Measurements from ENCODE around the gene SYT8.

The SYT8 gene

DNA sequence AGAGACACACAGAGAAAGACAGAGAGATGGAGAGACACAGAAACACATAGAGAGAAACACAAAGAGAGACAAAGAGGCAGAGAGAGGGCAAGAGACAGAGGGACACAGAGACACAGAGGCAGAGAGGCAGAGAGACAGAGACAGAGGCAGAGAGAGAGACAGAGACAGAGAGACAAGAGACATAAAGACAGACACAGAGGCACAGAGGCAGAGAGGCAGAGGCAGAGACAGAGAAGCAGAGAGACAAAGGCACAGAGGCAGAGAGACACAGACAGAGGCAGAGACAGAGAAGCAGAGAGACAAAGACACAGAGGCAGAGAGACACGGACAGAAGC, 10.3 kb downstream of the SYT8 start:
- H3K4me2 ChIP-seq (ENCODE audit: low read length), result no peak overlapping the region
- H2AFZ ChIP-seq, result no peak overlapping the region
- no peaks in the 10 kb centered on the region for H3K9me3 ChIP-seq (ENCODE audit: control insufficient read depth, low read length)
- no peak overlapping the region for H3K4me3 ChIP-seq (ENCODE audit: low read depth, low read length)
- H3K4me1 ChIP-seq, result no peaks in the 10 kb centered on the region
- H3K9ac ChIP-seq, result no peak overlapping the region
- H3K36me3 ChIP-seq (ENCODE audit: control insufficient read depth, insufficient read depth, low read length), result no peaks in the 10 kb centered on the region
- no peaks in the 10 kb centered on the region for H3K79me2 ChIP-seq
- TF ChIP-seq, protein P1, sequence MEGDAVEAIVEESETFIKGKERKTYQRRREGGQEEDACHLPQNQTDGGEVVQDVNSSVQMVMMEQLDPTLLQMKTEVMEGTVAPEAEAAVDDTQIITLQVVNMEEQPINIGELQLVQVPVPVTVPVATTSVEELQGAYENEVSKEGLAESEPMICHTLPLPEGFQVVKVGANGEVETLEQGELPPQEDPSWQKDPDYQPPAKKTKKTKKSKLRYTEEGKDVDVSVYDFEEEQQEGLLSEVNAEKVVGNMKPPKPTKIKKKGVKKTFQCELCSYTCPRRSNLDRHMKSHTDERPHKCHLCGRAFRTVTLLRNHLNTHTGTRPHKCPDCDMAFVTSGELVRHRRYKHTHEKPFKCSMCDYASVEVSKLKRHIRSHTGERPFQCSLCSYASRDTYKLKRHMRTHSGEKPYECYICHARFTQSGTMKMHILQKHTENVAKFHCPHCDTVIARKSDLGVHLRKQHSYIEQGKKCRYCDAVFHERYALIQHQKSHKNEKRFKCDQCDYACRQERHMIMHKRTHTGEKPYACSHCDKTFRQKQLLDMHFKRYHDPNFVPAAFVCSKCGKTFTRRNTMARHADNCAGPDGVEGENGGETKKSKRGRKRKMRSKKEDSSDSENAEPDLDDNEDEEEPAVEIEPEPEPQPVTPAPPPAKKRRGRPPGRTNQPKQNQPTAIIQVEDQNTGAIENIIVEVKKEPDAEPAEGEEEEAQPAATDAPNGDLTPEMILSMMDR (IDR thresholded peaks at IDR 0.05), result no peak
- H3K27ac ChIP-seq, result no peak overlapping the region
- no peaks in the 10 kb centered on the region for H3K27me3 ChIP-seq (ENCODE audit: control insufficient read depth, insufficient read depth, low read length)

GRCh38 chr11:1845561-1846452, 11.0 kb downstream of the SYT8 start:
- Histone ChIP-seq H3K4me2 (ENCODE audit: low read length) (no peak overlapping the region), H2AFZ (no peak overlapping the region), H3K4me3 (ENCODE audit: low read depth, low read length) (no peak overlapping the region), H3K27ac (no peak overlapping the region), H3K27me3 (ENCODE audit: control insufficient read depth, insufficient read depth, low read length) (no peaks in the 10 kb centered on the region), H3K9me3 (ENCODE audit: control insufficient read depth, low read length) (no peaks in the 10 kb centered on the region), H3K9ac (no peak overlapping the region), H3K4me1 (no peaks in the 10 kb centered on the region), H3K79me2 (no peaks in the 10 kb centered on the region), H3K36me3 (ENCODE audit: control insufficient read depth, insufficient read depth, low read length) (no peaks in the 10 kb centered on the region)
- TF ChIP-seq, protein P1 (IDR thresholded peaks at IDR 0.05), result no peak

DNA sequence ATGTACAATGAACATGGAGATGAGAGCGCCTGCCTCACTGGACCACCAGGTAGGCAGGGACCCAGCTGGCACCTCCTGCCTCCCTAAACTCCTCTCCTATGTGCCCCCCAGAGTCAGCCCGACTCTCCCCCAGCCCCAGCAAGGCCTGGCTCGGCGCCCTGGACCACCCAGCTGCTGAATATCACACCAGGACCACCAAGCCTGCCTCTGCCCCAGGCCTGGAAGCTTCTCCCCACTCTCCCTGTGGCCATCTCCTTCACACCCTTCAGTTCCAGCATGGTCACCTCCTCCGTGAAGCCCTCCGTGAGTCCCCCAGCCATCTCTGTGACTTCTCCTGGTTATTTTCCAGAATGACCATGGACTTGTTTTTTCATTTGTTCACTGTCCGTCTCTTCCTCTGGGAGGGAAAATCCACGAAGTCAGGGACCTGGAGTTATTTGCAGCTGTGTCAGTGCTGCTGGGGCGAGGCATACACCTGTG, 11.7 kb downstream of the SYT8 start:
- Histone ChIP-seq H3K36me3 (ENCODE audit: control insufficient read depth, insufficient read depth, low read length) (no peaks in the 10 kb centered on the region), H2AFZ (no peak overlapping the region), H3K4me2 (ENCODE audit: low read length) (no peak overlapping the region), H3K4me1 (no peaks in the 10 kb centered on the region), H3K27me3 (ENCODE audit: control insufficient read depth, insufficient read depth, low read length) (no peaks in the 10 kb centered on the region), H3K9me3 (ENCODE audit: control insufficient read depth, low read length) (no peaks in the 10 kb centered on the region), H3K27ac (no peak overlapping the region), H3K4me3 (ENCODE audit: low read depth, low read length) (no peak overlapping the region), H3K79me2 (no peaks in the 10 kb centered on the region), H3K9ac (no peak overlapping the region)
- TF ChIP-seq, protein P1 (IDR thresholded peaks at IDR 0.05), result no peak

GRCh38 chr11:1847006-1847735, 12.4 kb downstream of the SYT8 start:
- H3K4me1 ChIP-seq, result no peaks in the 10 kb centered on the region
- H3K9ac ChIP-seq, result no peak overlapping the region
- H3K4me2 ChIP-seq (ENCODE audit: low read length), result no peak overlapping the region
- no peak overlapping the region for H3K27ac ChIP-seq
- H3K27me3 ChIP-seq (ENCODE audit: control insufficient read depth, insufficient read depth, low read length), result no peaks in the 10 kb centered on the region
- H3K4me3 ChIP-seq (ENCODE audit: low read depth, low read length), result no peak overlapping the region
- TF ChIP-seq, protein P1 (IDR thresholded peaks at IDR 0.05), result no peak
- H3K36me3 ChIP-seq (ENCODE audit: control insufficient read depth, insufficient read depth, low read length), result no peaks in the 10 kb centered on the region
- H3K79me2 ChIP-seq, result no peaks in the 10 kb centered on the region
- H3K9me3 ChIP-seq (ENCODE audit: control insufficient read depth, low read length), result no peaks in the 10 kb centered on the region
- H2AFZ ChIP-seq, result no peak overlapping the region
